ENCODE measurements around the gene B4GALT1. TPM values are rescaled to one million over a fixed set of nuclear protein-coding genes. Genes with fewer than 3 reads are reported as not detected.

Gene B4GALT1
- total and polyA plus RNA-seq, 2 experiments from 2014 or later: 63.9 to 78.3 TPM

DNA sequence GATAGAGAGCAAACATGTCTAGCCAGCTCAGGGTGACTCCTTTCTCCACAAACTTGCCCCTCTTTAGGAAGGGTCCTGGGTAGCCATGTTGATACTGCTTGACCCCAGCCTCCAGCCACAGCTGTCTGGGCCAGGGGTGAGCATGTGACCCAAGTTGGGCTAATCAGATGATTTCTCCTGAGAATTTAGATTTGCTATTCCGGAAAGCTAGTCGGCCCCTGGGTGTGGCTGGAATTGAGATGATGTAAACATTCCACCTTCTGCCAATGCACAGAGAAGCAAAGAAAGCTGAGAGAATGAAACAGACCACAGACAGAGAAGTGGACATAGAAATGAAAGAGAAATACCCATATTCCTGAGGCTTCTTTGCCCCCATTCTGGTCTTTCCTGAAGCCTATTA, 17.8 kb upstream of the B4GALT1 start:
- Histone ChIP-seq H3K27me3 (no peaks in the 10 kb centered on the region), H3K79me2 (no peaks in the 10 kb centered on the region), H3K27ac (peak overlapping the region; percentile 78), H3K9me3 (ENCODE audit: low read depth) (no peaks in the 10 kb centered on the region), H4K20me1 (ENCODE audit: insufficient read depth, poor library complexity, severe bottlenecking) (no peaks in the 10 kb centered on the region), H3K4me1 (ENCODE audit: insufficient read depth) (peaks cover 27% of the 10 kb centered on the region), H3K4me2 (no peak overlapping the region), H3K4me3 (no peak overlapping the region), H2AFZ (no peak overlapping the region), H3K36me3 (replicated peaks; ENCODE audit: insufficient read depth, low read depth) (no peaks in the 10 kb centered on the region), H3K9me2 (replicated peaks; ENCODE audit: insufficient read depth) (no peaks in the 10 kb centered on the region)
- TF ChIP-seq EZH2phosphoT487 (IDR thresholded peaks at IDR 0.05; ENCODE audit: low read depth, severe bottlenecking, unreplicated experiment) (no peak), CTCF (IDR thresholded peaks at IDR 0.05; ENCODE audit: poor library complexity) (no peak), EZH2 (IDR thresholded peaks at IDR 0.05; ENCODE audit: borderline replicate concordance) (no peak)
- DNase-seq (ENCODE audit: low spot score): no peak
- 40% methylated on average over 2 of the region's 2 CpGs for WGBS (ENCODE audit: low lambda C conversion rate, missing lambda C conversion rate)

DNA sequence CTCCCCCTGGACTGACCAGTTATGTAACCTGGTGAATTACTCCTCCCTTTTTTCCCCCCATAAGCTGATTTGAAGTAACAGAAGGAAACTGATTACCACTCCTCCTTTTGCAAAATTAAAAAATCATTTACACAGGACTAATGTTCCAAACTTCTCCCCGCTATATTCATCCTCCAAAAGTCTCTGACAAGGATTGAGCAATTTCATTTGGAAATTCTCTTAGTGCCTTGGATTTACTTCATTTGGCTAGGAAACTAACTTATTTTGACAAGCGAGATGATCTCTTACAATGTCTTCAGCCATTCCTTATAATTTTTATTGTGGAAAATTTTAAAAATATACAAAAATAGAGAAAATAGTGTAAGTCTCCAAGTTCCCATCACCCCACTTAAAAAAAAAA, 15.4 kb upstream of the B4GALT1 start:
- Histone ChIP-seq H3K36me3 (replicated peaks; ENCODE audit: insufficient read depth, low read depth) (no peaks in the 10 kb centered on the region), H3K27me3 (no peaks in the 10 kb centered on the region), H3K9me3 (ENCODE audit: low read depth) (no peaks in the 10 kb centered on the region), H2AFZ (no peak overlapping the region), H3K79me2 (no peaks in the 10 kb centered on the region), H3K4me3 (no peak overlapping the region), H4K20me1 (ENCODE audit: insufficient read depth, poor library complexity, severe bottlenecking) (no peaks in the 10 kb centered on the region), H3K27ac (no peak overlapping the region), H3K4me1 (ENCODE audit: insufficient read depth) (peaks cover 21% of the 10 kb centered on the region), H3K9me2 (replicated peaks; ENCODE audit: insufficient read depth) (no peaks in the 10 kb centered on the region), H3K4me2 (no peak overlapping the region)
- no peak for DNase-seq (ENCODE audit: low spot score)
- WGBS (ENCODE audit: low lambda C conversion rate, missing lambda C conversion rate): 95% methylated on average over 2 of the region's 2 CpGs
- TF ChIP-seq EZH2phosphoT487 (IDR thresholded peaks at IDR 0.05; ENCODE audit: low read depth, severe bottlenecking, unreplicated experiment) (no peak), CTCF (IDR thresholded peaks at IDR 0.05; ENCODE audit: poor library complexity) (no peak), EZH2 (IDR thresholded peaks at IDR 0.05; ENCODE audit: borderline replicate concordance) (no peak)

GRCh38 chr9:33180526-33181184, 13.5 kb upstream of the B4GALT1 start:
- TF ChIP-seq EZH2phosphoT487 (IDR thresholded peaks at IDR 0.05; ENCODE audit: low read depth, severe bottlenecking, unreplicated experiment): no peak
- no peak for TF ChIP-seq EZH2 (IDR thresholded peaks at IDR 0.05; ENCODE audit: borderline replicate concordance)
- no peak for TF ChIP-seq CTCF (IDR thresholded peaks at IDR 0.05; ENCODE audit: poor library complexity)
- no peaks in the 10 kb centered on the region for H3K9me3 ChIP-seq (ENCODE audit: low read depth)
- H3K27ac ChIP-seq: no peak overlapping the region
- peaks cover 5% of the 10 kb centered on the region for H3K4me1 ChIP-seq (ENCODE audit: insufficient read depth)
- no peaks in the 10 kb centered on the region for H3K27me3 ChIP-seq
- no peaks in the 10 kb centered on the region for H3K79me2 ChIP-seq
- H3K9me2 ChIP-seq (replicated peaks; ENCODE audit: insufficient read depth): no peaks in the 10 kb centered on the region
- no peak overlapping the region for H3K4me2 ChIP-seq
- no peak overlapping the region for H3K4me3 ChIP-seq
- DNase-seq (ENCODE audit: low spot score): no peak
- H2AFZ ChIP-seq: no peak overlapping the region
- H3K36me3 ChIP-seq (replicated peaks; ENCODE audit: insufficient read depth, low read depth): no peaks in the 10 kb centered on the region
- H4K20me1 ChIP-seq (ENCODE audit: insufficient read depth, poor library complexity, severe bottlenecking): no peaks in the 10 kb centered on the region
- 85% methylated on average over 8 of the region's 8 CpGs for WGBS (ENCODE audit: low lambda C conversion rate, missing lambda C conversion rate)

All from hepatocyte (in vitro differentiated cells).